Progenitor cell of endocrine pancreas (in vitro differentiated cells): Measurements from ENCODE around the gene ZDHHC11B. TPM values are rescaled to one million over a fixed set of nuclear protein-coding genes. Genes with fewer than 3 reads are reported as not detected.

Experiments used
- DNase-seq: peaks from one replicate; pipeline ENCODE4 v3.0.0; 2021; ENCODE audit warnings: low spot score; ENCODE audit not compliant: unreplicated experiment
- H3K27ac Mint-ChIP-seq: 2 replicates; pipeline ENCODE4 v1.8.0; 2021; ENCODE audit warnings: mild to moderate bottlenecking, moderate library complexity, mixed read lengths
- H3K27me3 Mint-ChIP-seq: 2 replicates; pipeline ENCODE4 v1.8.0; 2021; ENCODE audit warnings: mixed read lengths
- H3K36me3 Mint-ChIP-seq: 2 replicates; pipeline ENCODE4 v1.8.0; 2022; ENCODE audit warnings: mixed read lengths; ENCODE audit not compliant: insufficient read depth
- H3K4me1 Mint-ChIP-seq: 2 replicates; pipeline ENCODE4 v1.8.0; 2021; ENCODE audit warnings: low read depth, mixed read lengths
- H3K4me3 Mint-ChIP-seq: 2 replicates; pipeline ENCODE4 v1.8.0; 2021; ENCODE audit warnings: low read depth, mild to moderate bottlenecking, moderate library complexity, mixed read lengths
- H3K9me3 Mint-ChIP-seq: 2 replicates; pipeline ENCODE4 v1.8.0; 2021; ENCODE audit warnings: low read depth, mixed read lengths
- CTCF ChIP-seq: fragments of 200-600 bp; sonication (generic); IDR thresholded peaks from one replicate; pipeline ENCODE4 v1.5.0; 2021; ENCODE audit warnings: antibody characterized with exemption, mild to moderate bottlenecking; ENCODE audit not compliant: unreplicated experiment
- total RNA-seq: library from RNA; stranded (reverse); gene quantifications from 2 replicates; pipeline ENCODE4 v1.2.1, GENCODE V29; 2021

ZDHHC11B gene
- total RNA-seq, 1 donor from 2014 or later: 8.7 TPM

DNA sequence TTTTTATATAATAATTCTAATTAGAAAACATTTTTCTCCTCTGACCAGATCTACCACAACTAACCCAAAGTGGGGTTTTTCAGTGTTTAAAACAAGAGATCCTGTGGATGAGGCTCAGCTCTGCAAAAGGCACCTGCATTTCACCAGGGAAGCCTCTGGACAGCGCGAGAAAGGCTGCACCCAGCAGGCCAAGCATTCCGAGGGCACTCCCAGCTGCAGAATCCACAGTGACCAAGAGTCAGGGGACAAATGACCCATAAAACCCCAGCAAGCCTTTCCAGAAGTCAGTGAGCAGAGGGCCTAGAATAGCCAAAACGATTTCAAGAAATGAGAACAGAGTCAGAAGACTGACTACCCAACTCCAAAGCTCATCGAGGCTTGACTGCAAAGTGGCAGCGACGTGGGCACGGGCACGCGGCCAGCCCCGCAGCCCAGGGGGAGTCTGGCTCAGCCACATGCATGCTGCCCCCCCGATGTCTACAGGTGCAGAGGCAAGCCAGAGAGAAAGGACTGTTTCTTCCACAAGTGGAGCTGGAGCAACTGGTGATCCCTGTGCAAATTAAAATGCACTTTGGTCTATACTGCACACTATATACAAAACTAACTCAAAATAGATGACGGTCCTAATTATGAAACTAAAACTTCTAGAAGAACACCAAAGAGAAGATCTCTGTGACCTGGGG, 117.6 kb downstream of the ZDHHC11B start:
- Mint-ChIP-seq H3K27me3 (no peaks in the 10 kb centered on the region), H3K4me1 (no peaks in the 10 kb centered on the region), H3K4me3 (no peak overlapping the region), H3K27ac (no peak overlapping the region), H3K9me3 (no peaks in the 10 kb centered on the region), H3K36me3 (peaks cover 10% of the 10 kb centered on the region)
- TF ChIP-seq CTCF: no peak
- DNase-seq: no peak

DNA sequence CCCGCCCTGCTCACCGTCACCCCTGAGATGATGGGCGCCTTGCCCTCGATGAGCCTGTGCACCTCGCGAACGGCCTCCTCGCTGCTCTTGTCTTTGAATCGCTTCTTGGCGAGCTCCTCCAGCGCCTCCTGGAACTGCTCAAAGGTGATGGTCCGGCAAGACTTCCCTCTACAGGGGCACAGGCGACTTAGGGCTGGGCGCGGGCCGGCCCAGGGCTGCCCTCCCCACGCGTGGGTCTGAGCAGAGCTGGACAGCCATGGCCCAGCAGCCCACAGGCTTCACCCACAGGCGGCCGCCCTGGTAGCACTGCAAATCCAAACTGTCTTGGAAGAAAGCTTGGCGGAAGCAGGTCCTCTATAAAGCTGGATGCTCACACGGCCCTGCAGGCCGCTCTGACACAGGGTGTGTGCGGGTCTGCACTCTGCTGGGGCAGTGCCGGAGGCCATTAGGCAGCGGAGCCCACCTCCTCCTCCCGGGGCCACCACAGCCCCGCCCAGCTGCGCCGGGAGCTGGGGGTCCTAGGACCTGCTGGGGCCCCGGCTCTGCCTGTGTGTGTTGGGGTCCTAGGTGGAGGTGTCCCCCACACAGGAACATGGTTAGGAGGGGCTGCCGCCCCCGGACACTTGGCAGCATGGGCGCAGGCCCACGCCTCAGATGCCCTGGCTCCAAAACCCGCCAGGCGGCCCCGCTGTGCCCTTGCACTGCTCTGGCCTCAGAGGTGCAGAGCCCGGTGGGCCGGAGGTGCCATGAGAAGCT, 118.4 kb downstream of the ZDHHC11B start:
- Mint-ChIP-seq H3K4me1 (no peaks in the 10 kb centered on the region), H3K36me3 (peaks cover 15% of the 10 kb centered on the region), H3K4me3 (no peak overlapping the region), H3K9me3 (no peaks in the 10 kb centered on the region), H3K27me3 (no peaks in the 10 kb centered on the region), H3K27ac (no peak overlapping the region)
- no peak for DNase-seq
- TF ChIP-seq CTCF: no peak

- Mint-ChIP-seq H3K27ac (no peak overlapping the region), H3K36me3 (peaks cover 17% of the 10 kb centered on the region), H3K4me3 (no peak overlapping the region), H3K4me1 (no peaks in the 10 kb centered on the region), H3K27me3 (no peaks in the 10 kb centered on the region), H3K9me3 (no peaks in the 10 kb centered on the region)
- no peak for TF ChIP-seq CTCF
- no peak for DNase-seq
Measured at GRCh38 chr5:665541-665955, 119.0 kb downstream of the ZDHHC11B start.

GRCh38 chr5:664994-665360, 119.6 kb downstream of the ZDHHC11B start:
- Mint-ChIP-seq H3K27ac (no peak overlapping the region), H3K27me3 (no peaks in the 10 kb centered on the region), H3K36me3 (peaks cover 23% of the 10 kb centered on the region), H3K4me3 (no peak overlapping the region), H3K4me1 (no peaks in the 10 kb centered on the region), H3K9me3 (no peaks in the 10 kb centered on the region)
- DNase-seq: no peak
- TF ChIP-seq CTCF: no peak

GRCh38 chr5:664343-664993, 120.1 kb downstream of the ZDHHC11B start:
- H3K36me3 Mint-ChIP-seq: peaks cover 26% of the 10 kb centered on the region
- no peak for DNase-seq
- no peaks in the 10 kb centered on the region for H3K4me1 Mint-ChIP-seq
- H3K9me3 Mint-ChIP-seq: no peaks in the 10 kb centered on the region
- H3K4me3 Mint-ChIP-seq: no peak overlapping the region
- no peaks in the 10 kb centered on the region for H3K27me3 Mint-ChIP-seq
- TF ChIP-seq CTCF: no peak
- no peak overlapping the region for H3K27ac Mint-ChIP-seq
